Mononuclear cell (primary cell): ENCODE results near the gene SEMA3F. TPM values are rescaled to one million over a fixed set of nuclear protein-coding genes. Genes with fewer than 3 reads are reported as not detected.
"Not testable (repeated sequence)": the region's sequence is repeated elsewhere in the genome, so short reads cannot be mapped to it uniquely, and the experiment has no call there.

Source experiments
- H3K27me3 ChIP-seq: 2 replicates; pipeline ENCODE4 v1.6.0; 2011; ENCODE audit warnings: low read length, control low read depth; ENCODE audit not compliant: insufficient read depth
- H3K4me1 ChIP-seq: 2 replicates; pipeline ENCODE4 v1.5.1; 2011; ENCODE audit warnings: mild to moderate bottlenecking, low read length, control low read depth; ENCODE audit not compliant: insufficient read depth
- H3K4me3 ChIP-seq: 2 replicates; pipeline ENCODE4 v1.5.1; 2011; ENCODE audit warnings: mild to moderate bottlenecking, low read length, moderate library complexity
- H3K9me3 ChIP-seq: 2 replicates; pipeline ENCODE4 v1.5.1; 2011; ENCODE audit warnings: low read depth, mild to moderate bottlenecking, control low read depth, low read length
- total RNA-seq: library from RNA; depleted of rRNA; stranded (reverse); fragments of >200 nt; gene quantifications from one replicate; pipeline ENCODE4 v1.2.3, GENCODE V29; 2012

Gene SEMA3F
- total RNA-seq, 1 donor, result 0.42 TPM

DNA sequence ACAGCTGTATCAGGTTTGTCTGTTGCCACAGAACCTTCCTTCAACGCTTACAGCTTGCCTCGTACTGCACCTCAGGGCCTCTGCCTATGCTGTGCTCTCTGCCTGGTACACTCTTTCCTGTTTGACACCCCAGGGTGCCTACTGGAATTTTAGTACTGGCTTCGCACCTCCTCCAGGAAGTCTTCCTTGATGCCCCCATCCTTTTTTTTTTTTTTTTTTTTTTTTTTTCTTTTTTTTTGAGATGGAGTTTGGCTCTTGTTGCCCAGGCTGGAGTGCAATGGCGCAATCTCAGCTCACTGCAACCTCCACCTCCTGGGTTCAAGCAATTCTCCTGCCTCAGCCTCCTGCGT, 56.2 kb downstream of the SEMA3F start:
- not testable (repeated sequence) for H3K9me3 ChIP-seq, H3K4me3 ChIP-seq, H3K27me3 ChIP-seq, H3K4me1 ChIP-seq

DNA sequence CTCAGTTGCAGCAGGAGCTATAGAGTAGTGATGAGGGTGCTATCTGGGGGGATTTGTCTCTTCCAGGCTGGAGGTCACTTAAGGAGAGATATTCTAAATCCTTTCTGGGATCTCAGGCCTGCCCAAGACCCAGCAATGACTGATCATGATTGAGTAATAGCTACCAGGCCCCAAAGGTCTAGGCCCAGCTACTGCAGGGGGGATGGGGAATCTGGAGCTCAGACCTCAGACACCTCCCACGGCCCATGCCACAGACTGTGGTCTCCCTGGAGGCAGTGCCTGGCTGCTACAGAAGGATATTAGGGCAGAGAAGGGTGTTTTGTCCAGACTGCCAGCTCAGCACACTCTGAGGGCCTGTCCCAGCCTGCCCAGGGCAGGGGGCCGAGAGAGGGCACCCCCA, 56.8 kb downstream of the SEMA3F start:
- no peaks in the 10 kb centered on the region for H3K4me1 ChIP-seq
- no peaks in the 10 kb centered on the region for H3K9me3 ChIP-seq
- peaks cover 2% of the 10 kb centered on the region for H3K27me3 ChIP-seq
- no peak overlapping the region for H3K4me3 ChIP-seq

DNA sequence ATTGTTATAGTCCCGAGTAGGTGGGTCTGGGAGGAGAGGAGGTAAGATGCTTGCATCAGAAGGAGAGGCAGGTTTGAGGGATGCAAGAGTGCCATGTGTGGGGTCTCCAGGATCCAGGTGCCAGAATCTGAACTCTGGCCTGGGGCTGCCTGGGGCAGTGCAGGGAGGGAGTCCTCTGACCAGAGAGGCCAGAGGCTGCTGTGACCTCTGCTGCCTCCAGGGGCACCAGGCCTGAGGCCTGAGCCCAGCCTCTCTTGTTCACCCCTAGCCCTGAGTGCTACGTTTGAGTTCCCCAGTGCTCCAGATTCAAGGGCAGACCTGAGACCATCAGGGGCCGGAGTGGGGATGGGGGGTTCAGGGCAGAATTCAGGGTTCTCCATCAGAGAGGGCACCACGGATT, 57.4 kb downstream of the SEMA3F start:
- Histone ChIP-seq H3K27me3 (no peaks in the 10 kb centered on the region), H3K4me1 (no peaks in the 10 kb centered on the region), H3K4me3 (no peak overlapping the region), H3K9me3 (no peaks in the 10 kb centered on the region)

DNA sequence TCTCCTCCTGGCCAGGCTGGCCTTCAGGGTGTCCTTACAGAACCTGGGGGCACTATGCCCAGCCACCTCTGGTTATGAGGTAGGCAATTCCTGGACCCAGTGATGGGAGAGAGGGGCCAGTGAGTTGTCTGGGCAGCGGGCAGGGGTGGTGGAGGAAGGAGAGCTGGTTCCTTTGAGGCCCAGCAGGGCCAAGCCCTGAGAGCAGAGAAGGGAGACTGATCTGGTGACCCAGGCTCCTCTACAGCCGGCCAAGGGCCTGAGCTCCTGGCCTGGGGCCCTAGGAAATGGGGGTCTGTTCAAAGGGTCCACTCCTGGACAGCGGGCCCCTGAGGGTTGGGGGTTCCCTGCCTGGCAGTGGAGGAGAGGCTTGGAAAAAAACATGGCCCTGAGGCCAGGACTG, 57.8 kb downstream of the SEMA3F start:
- H3K4me3 ChIP-seq, result no peak overlapping the region
- H3K4me1 ChIP-seq, result no peaks in the 10 kb centered on the region
- H3K9me3 ChIP-seq, result no peaks in the 10 kb centered on the region
- H3K27me3 ChIP-seq, result no peaks in the 10 kb centered on the region

DNA sequence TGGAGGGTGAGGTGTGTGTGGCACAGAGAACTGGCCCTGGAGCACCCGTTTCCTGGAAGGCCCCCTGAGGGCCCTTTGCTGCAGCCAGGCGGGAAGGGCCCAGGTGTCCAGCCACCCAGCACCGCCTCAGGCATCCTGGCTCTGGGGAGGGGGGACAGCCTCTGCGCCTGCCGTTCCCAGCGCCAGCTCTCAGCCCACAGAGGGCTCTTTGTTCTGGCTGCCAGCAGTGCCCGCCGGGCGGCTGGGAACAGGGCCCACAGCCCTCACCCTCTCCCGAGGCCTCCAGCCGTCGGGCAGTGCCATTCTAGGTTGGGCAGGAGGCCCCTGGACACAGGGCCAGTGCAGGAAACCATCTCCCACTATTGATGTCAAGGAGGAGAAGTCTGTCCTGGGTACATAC, 58.2 kb downstream of the SEMA3F start:
- Histone ChIP-seq H3K4me1 (no peaks in the 10 kb centered on the region), H3K27me3 (no peaks in the 10 kb centered on the region), H3K4me3 (no peak overlapping the region), H3K9me3 (no peaks in the 10 kb centered on the region)

DNA sequence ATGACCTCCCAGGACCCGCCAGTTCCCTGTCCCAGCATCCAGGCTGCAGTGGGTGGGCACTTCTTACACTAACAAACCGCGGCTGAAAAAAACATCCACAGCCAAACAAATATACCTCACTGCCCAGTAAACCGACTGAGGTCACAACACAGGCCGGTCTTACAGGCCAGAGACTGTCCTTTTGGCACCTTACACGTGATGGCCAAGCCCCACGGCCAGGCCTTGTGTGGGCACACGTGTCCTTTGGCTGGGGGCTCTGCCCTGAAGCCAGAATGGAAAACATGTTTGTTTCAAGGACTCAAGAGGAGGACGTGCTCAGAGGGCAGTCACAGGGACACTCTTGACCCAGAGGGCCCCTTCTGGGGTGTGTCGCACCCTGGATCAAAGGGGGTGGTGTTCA, 59.7 kb downstream of the SEMA3F start:
- Histone ChIP-seq H3K27me3 (no peaks in the 10 kb centered on the region), H3K4me3 (no peak overlapping the region), H3K9me3 (no peaks in the 10 kb centered on the region), H3K4me1 (no peaks in the 10 kb centered on the region)

DNA sequence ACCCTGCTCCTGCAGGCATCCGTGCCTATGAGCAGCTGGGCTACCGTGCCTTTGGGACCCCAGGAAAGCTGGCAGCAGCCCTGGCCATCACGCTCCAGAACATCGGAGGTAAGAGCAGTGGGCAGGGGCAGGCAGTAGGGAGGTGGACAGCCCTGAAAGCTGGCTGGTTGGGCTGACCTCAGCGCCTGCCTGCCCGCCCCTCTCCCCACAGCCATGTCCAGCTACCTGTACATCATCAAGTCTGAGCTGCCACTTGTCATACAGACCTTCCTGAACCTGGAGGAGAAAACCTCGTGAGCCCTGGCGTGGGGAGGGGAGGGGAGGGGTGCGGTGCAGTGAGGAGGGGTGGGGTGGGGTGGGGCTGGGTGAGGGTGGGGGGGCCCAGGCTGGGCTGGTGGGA, 60.4 kb downstream of the SEMA3F start:
- no peaks in the 10 kb centered on the region for H3K9me3 ChIP-seq
- H3K4me3 ChIP-seq, result no peak overlapping the region
- no peaks in the 10 kb centered on the region for H3K27me3 ChIP-seq
- no peaks in the 10 kb centered on the region for H3K4me1 ChIP-seq

DNA sequence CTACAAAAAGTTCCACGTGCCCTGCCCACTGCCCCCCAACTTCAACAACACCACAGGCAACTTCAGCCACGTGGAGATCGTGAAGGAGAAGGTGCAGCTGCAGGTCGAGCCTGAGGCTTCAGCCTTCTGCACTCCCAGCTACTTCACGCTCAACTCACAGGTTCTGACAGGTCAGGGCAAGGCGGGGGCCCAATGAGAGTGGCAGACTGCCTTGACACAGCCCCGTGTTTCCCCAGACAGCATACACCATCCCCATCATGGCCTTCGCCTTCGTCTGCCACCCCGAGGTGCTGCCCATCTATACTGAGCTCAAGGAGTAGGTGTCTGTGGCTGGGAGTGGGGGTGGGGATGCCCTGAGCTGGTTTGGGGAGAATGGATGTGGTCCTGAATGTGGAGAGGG, 62.6 kb downstream of the SEMA3F start:
- no peak overlapping the region for H3K4me3 ChIP-seq
- H3K9me3 ChIP-seq, result no peaks in the 10 kb centered on the region
- H3K27me3 ChIP-seq, result no peaks in the 10 kb centered on the region
- H3K4me1 ChIP-seq, result no peaks in the 10 kb centered on the region

DNA sequence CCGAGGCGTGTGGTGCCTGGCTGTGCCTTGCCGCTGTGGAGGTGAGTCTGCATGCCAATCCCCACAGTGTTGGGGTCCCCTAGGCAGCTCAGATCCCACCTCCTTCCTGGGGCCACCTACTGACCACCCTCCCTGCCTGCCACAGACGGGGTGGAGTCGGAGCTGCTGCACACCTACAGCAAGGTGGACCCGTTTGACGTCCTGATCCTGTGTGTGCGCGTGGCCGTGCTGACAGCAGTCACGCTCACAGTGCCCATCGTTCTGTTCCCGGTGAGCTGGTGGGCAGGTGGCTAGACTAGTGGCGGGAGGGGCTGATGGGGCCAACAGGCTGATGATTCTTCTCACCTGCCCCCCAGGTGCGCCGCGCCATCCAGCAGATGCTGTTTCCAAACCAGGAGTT, 63.3 kb downstream of the SEMA3F start:
- no peak overlapping the region for H3K4me3 ChIP-seq
- no peaks in the 10 kb centered on the region for H3K4me1 ChIP-seq
- H3K27me3 ChIP-seq, result no peaks in the 10 kb centered on the region
- no peaks in the 10 kb centered on the region for H3K9me3 ChIP-seq

DNA sequence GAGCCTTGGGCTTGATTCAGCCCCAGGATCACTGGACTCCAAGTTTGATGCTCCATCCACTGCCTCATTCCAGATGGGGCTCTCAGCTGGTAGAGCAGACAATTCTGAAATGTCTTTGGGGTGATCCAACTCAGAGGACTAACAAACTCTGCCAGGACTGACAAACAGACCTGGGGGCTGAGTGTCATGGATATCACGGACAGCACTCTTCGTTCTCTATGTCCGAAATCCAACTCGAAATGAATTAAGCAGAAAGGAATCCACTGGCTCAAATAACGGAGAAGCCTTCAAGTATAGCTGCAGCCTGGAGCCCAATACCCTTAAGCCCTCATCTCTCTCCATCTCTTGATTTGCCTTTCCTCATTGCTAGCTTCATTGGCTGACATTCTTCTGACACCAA, 64.2 kb downstream of the SEMA3F start:
- Histone ChIP-seq H3K4me3 (no peak overlapping the region), H3K9me3 (no peaks in the 10 kb centered on the region), H3K27me3 (no peaks in the 10 kb centered on the region), H3K4me1 (no peaks in the 10 kb centered on the region)

DNA sequence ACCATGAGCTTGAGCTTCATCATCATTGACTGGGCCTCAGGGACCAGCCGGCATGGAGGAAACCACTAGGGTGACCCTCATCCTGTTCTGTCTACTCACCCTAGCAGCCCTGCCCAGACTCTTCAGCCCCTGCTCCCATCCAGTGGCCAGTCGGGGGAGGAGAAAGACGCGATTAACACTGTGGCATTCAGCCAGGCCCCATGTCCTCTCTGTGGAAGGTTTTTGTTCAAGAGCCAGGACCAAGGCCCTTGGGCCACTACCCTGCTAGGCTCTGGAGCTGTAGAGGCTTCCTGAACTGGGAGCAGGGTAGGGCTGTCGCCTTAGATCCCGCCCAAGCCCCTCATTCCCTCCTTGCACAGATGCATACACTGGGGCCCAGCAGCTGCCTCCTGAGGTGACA, 65.0 kb downstream of the SEMA3F start:
- Histone ChIP-seq H3K9me3 (no peaks in the 10 kb centered on the region), H3K4me3 (no peak overlapping the region), H3K27me3 (no peaks in the 10 kb centered on the region), H3K4me1 (no peaks in the 10 kb centered on the region)

DNA sequence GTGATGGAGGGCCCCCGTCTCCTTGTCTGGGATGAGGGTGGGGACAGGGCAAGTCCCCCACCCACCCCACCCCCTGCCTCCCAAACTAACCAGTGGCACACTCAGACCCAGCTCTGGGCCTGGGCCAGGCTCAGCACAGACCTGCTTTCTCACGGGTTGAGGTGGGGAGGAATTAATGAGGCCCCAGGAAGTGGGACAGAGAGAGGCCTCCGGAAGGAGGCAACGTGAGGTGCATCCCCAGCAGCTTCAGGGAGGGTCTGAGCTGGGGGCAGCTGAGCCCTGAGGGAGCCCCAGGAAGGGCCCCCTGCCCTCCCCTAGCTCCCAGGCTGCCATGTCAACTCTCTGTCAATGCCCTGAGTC, 65.9 kb downstream of the SEMA3F start:
- Histone ChIP-seq H3K4me1 (peaks cover 5% of the 10 kb centered on the region), H3K9me3 (no peaks in the 10 kb centered on the region), H3K27me3 (no peaks in the 10 kb centered on the region), H3K4me3 (no peak overlapping the region)

DNA sequence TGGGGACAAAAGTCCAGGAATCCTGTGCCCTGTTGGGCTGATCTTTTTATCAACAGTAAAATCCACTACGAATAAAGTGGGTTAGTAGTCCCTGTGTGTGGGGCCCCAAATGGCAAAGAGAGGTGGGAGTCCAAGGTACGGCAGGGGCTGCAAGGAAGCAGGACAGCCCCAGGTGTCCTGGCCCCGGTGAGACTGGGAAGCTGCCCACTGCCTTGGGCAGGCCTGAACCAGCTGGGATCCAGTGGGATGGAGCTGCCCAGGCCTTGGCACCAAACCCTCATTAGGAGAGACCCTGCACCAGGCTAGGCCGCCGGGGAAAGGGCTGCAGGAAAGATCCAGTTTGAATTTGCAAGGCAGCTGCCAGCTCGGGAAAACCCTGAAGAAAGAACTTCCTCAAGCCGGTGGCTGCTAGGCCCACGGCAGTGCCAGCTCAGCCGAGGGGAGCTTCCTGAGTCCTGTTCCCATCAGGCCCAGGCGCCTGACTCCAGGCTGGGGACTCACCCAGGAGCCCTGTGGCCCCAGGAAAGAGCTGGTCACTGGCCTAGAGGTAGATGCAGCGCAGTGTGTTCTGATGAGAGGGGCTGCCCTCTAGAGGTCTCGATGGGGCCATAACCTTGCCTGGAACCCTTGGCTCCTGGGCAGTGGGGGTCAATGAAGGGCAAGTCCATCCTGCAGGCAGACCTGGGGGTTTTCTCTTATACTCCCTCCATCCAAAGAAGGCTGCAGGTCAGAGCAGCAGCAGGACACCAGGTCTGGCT, 66.5 kb downstream of the SEMA3F start:
- no peaks in the 10 kb centered on the region for H3K27me3 ChIP-seq
- H3K4me3 ChIP-seq, result no peak overlapping the region
- no peaks in the 10 kb centered on the region for H3K9me3 ChIP-seq
- peaks cover 10% of the 10 kb centered on the region for H3K4me1 ChIP-seq

DNA sequence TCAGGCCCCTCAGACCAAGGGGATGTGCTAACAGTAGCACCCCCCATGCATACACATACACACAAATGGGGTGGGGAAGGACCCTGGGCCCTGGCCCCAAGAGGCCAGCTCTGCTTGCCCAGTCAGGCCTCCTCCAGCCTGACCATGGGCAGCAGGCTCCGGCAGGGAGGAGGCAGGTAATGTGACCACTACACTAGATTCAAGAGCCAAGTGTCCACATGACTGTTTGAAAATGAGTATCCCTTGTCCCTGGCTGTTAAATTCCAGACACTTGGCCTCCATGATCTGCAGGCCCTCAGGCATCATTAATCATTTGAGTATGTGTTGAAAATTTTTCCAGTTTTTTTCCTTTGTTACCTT, 67.0 kb downstream of the SEMA3F start:
- Histone ChIP-seq H3K4me1 (peaks cover 16% of the 10 kb centered on the region), H3K27me3 (no peaks in the 10 kb centered on the region), H3K4me3 (no peak overlapping the region), H3K9me3 (no peaks in the 10 kb centered on the region)

DNA sequence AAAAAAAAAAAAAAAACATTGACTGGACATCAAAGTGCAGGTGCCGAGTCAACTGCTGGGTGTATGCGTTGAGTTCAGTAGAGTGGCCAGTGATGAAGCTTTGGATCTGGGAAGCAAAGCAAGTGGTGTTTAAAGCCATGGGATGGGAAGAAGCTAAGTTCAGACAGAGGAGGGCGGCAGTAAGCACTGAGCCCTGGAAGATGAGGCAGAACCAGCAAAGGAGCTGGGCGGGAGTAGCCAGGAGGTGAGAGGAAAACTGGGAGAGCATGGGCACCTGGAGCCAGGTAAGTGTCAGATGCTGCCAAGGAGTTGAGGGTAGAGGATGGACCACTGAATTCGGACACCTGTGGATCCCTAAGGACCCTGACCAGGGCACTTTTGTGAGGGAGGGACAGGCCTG, 69.5 kb downstream of the SEMA3F start:
- Histone ChIP-seq H3K9me3 (no peaks in the 10 kb centered on the region), H3K4me3 (no peak overlapping the region), H3K4me1 (peaks cover 38% of the 10 kb centered on the region), H3K27me3 (no peaks in the 10 kb centered on the region)

DNA sequence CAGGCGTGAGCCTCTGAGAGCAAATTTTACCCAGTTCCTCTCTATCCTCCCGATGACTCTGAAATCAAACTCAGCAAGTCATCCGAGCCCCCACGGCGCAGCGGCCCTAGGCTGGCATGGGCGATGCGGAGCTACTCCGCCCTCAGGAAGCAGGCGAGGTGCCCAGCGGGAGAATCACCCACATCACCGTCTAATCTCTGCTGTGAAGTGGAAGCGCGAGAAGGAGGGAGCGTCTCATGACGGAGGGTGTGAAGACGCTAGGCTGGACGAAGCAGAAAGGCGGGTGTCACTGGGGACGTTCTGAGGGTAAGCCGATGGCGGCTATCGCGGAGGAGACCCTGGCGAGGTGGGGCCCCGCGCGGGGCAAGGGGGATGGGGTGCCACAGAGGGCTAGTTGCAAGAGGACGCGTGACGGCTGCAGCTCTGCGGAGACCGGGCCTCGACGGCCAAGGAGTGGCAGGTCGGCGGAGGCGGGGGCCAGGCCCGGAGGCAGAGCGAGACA, 71.8 kb downstream of the SEMA3F start:
- H3K4me3 ChIP-seq, result peak overlapping the region; percentile 40
- H3K9me3 ChIP-seq, result no peaks in the 10 kb centered on the region
- H3K4me1 ChIP-seq, result peaks cover 59% of the 10 kb centered on the region
- no peaks in the 10 kb centered on the region for H3K27me3 ChIP-seq
